HuH-7.5 (cell line): Measurements from ENCODE around the gene CACNA1D.
A peak's percentile ranks its signal among the peaks of the same experiment; 100 is the strongest.

Experiments
- DNase-seq: peaks from one replicate; pipeline ENCODE4 v3.0.0; 2011; ENCODE audit warnings: low spot score

The CACNA1D gene

DNA sequence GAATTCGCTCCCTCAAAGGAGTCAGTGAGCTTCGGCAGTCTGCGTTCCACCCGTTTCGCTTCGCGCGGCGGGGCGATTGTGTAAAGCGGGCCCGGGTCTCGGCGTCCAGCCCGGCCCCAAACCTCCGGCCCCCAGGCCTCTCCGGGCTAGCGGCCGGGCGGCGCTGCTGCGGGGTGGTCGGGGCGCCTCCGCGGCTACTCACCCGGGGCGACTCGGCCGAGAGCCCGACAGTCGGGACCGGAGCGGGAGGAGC is 351.4 kb downstream of the CACNA1D start:
- no peak for DNase-seq

DNA sequence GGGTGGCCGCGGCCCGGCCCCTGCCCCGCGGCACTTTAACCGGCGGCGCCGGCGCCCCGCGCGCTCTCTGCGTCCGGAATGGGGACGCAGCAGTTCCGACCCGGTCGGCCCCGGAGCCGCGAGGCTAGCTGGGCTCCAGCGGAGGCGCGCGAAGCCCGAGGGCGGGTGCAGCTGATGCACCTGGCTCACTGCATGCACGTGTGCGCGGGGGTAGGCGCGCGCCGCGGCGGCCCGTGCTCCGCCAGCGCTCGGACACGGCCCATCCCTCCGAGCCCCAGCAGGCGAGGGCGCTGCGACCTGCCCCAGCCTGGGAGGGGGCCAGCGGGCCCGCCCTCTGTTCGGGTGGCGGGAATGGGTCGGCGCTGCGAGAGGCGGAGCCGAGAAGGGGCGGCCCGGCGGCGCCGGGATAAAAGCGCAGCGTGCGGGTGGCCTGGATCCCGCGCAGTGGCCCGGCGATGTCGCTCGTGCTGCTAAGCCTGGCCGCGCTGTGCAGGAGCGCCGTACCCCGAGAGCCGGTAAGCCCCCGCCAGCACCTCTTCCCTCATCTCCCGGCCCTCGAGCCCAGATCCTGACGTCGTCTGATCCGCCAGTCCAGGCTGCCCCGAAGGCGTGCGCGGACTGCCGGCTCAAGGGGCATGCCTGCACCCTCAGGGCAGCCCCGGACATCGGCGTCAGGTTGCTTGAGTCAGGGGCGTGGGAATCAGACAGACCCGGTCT is 351.9 kb downstream of the CACNA1D start, which contains the start of the genes CHDH and IL17RB:
TSS of gene CHDH (minus strand) at position 286 of the 717 bp plus-strand sequence. CDS start 22,411 bp downstream, outside the sequence.
TSS of gene IL17RB (plus strand) at position 435 of the 717 bp plus-strand sequence. CDS start at position 456, 21 bp downstream.
- peak; percentile 51 for DNase-seq

DNA sequence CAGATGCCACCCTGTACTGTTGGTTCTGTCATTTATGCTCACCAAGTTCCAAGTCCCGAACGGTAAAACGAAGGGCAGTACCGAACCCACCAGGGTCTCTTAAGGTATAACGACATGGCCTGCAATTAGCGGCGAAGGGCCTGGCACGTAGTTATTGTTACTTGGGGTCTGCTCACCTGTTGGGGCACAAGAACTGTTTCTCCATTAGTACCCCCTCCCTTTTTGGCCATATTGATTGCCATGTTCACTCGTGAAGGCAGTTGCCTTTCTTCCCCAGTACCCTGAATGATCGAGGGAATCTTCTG is 352.4 kb downstream of the CACNA1D start:
- DNase-seq, result no peak

DNA sequence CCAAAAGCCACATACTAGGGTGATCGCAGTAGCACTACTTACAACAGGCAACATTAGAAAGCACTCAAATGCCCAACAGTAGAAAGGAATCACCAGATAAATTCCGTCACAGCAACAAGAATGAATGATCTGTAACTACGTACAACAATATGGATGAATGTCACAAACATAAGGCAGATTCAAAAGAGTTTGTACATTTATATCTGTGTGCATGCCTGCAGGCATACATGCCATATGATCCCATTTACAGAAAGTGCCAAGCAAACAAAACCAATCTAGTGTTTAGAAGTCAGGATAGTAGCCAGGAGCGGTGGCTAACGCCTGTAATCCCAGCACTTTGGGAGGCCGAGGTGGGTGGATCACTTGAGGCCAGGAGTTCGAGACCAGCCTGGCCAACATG is 355.5 kb downstream of the CACNA1D start:
- DNase-seq, result no peak

DNA sequence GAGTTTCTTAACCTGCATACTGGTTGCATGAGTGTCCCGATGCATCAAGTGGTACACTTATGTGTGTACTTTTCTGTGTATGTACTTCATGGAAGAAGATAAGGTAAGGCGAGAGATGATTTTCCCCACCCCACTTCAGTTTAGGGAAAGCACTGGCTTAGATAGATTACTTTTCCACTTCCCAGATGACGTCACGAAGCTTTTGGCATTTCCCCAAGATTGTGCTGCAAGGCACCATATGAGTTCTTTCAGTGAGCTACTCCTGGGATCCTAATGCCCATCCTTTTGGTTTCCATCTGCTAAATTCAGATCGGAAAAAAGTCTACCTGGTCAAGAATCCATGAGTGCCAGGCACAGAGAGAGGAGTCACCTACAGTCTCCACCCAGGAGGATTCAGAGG is 356.5 kb downstream of the CACNA1D start:
- DNase-seq, result no peak

DNA sequence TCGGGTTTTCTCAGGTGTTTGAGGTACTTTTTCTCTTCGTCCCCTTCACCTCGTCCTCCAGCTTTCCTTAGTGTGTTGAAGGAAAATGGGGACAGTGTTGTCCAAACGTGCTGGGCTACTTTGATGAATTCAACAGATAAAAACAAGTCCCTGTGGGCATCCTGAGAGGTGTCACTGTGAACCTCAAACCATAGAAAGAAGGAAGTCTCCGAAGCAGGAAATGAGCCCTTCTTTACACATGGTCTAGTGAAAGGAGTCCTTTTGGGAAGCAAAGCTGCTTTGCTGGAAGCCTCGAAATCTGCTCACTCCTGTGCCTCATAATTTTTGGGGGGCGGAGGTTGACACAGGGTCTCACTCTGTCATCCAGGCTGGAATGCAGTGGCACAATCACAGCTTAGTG is 362.6 kb downstream of the CACNA1D start:
- no peak for DNase-seq

DNA sequence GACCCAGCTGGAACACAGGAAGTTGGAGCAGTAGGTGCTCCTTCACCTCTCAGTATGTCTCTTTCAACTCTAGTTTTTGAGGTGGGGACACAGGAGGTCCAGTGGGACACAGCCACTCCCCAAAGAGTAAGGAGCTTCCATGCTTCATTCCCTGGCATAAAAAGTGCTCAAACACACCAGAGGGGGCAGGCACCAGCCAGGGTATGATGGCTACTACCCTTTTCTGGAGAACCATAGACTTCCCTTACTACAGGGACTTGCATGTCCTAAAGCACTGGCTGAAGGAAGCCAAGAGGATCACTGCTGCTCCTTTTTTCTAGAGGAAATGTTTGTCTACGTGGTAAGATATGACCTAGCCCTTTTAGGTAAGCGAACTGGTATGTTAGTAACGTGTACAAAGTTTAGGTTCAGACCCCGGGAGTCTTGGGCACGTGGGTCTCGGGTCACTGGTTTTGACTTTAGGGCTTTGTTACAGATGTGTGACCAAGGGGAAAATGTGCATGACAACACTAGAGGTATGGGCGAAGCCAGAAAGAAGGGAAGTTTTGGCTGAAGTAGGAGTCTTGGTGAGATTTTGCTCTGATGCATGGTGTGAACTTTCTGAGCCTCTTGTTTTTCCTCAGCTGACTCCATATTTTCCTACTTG is 363.8 kb downstream of the CACNA1D start:
- no peak for DNase-seq

DNA sequence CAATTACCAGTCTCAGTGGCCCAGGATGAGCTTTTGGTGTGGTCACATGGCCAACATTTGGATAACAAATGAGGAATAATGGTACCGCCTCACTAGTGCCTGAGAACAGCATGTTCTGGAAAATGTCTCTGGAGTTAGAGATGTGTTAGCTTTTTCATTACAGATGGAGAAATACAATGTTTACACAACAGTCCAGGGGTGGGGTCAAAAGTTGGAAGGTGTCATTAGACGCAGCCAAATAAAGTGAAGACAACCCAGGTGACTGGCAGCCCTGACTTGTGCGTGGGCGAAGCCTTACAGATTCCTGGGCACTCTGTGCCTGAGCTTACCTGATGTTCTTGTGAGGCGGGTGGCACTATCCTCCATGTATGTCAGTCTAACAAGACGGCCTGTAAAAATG is 364.8 kb downstream of the CACNA1D start:
- no peak for DNase-seq

DNA sequence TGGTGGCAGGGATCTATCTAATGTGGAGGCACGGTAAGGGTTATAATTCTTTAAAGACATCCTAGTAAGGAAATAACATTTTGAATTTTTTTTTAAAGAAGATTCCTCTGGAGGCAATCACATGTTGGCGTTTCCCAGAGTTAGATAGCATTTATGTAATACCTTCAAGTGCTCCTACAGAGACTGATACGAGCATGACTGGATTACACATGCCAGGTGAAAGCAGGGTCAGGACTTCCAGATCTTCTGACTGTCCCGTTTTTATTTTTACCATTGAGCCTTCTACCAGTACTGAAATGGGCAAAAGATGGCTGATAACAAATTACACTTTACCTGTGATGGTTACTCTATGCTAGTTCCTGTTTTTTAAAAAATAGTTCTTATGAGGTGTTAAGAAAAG is 365.8 kb downstream of the CACNA1D start:
- DNase-seq, result no peak

DNA sequence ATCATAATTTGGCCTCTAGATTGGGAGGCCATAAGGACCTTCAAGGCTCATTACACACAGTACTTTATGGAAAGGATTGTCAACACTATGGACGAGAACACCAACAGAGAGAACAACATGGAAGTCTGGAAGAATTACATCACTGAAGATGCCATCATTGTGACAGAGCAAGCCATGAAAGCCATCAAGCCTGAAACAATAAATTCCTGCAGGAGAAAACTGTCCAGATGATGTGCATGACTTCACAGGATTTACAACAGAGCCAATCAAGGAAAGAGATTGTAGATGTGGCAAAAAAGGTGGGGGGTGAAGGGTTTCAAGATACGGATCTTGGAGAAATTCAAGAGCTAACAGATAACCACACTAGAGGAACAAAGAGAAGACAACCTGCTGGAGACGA is 367.8 kb downstream of the CACNA1D start:
- DNase-seq, result no peak

DNA sequence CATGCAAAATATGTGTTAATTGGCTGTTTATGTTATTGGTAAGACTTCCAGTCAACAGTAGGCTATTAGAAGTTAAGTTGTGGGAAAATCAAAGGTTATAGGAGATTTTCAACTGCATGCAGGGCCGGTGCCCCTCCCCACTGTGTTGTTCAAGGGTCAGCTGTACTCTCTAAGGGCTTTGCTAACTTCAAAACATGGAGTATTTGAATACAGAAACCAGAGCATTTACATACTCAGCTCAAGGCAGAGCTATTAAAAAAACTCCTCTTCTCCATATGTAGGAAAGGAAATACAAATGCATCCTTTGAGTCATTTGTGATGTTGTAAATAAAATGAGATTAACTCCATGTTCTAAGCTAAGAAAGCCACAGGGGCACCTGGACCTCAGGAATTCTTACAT is 368.7 kb downstream of the CACNA1D start:
- no peak for DNase-seq
